Cardiac fibroblast (primary cell): ENCODE results near the gene FKRP.
"Not testable (repeated sequence)": the region's sequence is repeated elsewhere in the genome, so short reads cannot be mapped to it uniquely, and the experiment has no call there.

Experiments
- DNase-seq, 2 donors: peaks; one replicate each; pipeline versions ENCODE4 v3.0.0 to v3.0.0-alpha.2; 2010; ENCODE audit warnings: low read depth in 2 of 2
- H3K4me3 ChIP-seq, 2 donors: replicated peaks in 1 of 2; 1 replicate in 1 of 2; 2 replicates in 1 of 2; pipeline ENCODE4 v1.5.1; 2011; ENCODE audit warnings: low read depth in 2 of 2, low read length in 2 of 2, mild to moderate bottlenecking in 2 of 2, moderate library complexity in 1 of 2
- CTCF ChIP-seq: IDR thresholded peaks from one replicate; pipeline ENCODE4 v1.5.1; 2011; ENCODE audit warnings: low read depth, mild to moderate bottlenecking, low read length, inconsistent platforms

Gene FKRP

GRCh38 chr19:46759817-46760333 lies 14.0 kb downstream of the FKRP start:
- peak; percentile 94 to 95 for DNase-seq
- TF ChIP-seq CTCF = no peak
- H3K4me3 ChIP-seq = no peak overlapping the region

GRCh38 chr19:46760363-46760762 lies 14.5 kb downstream of the FKRP start:
- no peak for TF ChIP-seq CTCF
- DNase-seq = no peak
- H3K4me3 ChIP-seq = no peak overlapping the region

- H3K4me3 ChIP-seq = not testable (repeated sequence)
- DNase-seq = peak; percentile 47 to 60
Observed at GRCh38 chr19:46760897-46761296, 15.0 kb downstream of the FKRP start.

GRCh38 chr19:46761418-46761831 lies 15.6 kb downstream of the FKRP start:
- peak in 1 of 2 donors; percentile 75 for DNase-seq
- no peak overlapping the region for H3K4me3 ChIP-seq
- TF ChIP-seq CTCF = no peak

GRCh38 chr19:46762245-46762890 lies 16.5 kb downstream of the FKRP start:
- no peak for DNase-seq
- no peak for TF ChIP-seq CTCF
- no peak overlapping the region for H3K4me3 ChIP-seq

- H3K4me3 ChIP-seq = no peak overlapping the region
- TF ChIP-seq CTCF = no peak
- no peak for DNase-seq
Observed at GRCh38 chr19:46764817-46765291, 19.0 kb downstream of the FKRP start.

- H3K4me3 ChIP-seq = no peak overlapping the region
- DNase-seq = peak in 1 of 2 donors; percentile 53
- TF ChIP-seq CTCF = peak; percentile 85
Observed at GRCh38 chr19:46766569-46767317, 20.9 kb downstream of the FKRP start.

GRCh38 chr19:46768746-46769145 lies 22.9 kb downstream of the FKRP start:
- not testable (repeated sequence) for H3K4me3 ChIP-seq, DNase-seq
